Measurements from ENCODE around the gene DNM1L.

Gene DNM1L

GRCh38 chr12:32755654-32756475 is 76.8 kb downstream of the DNM1L start, which contains the start of gene YARS2:
Gene YARS2 (minus strand): TSS chr12:32755897. CDS start chr12:32755874, 23 bp downstream.
- peak; percentile 76 for FAIRE-seq
- peak; percentile 93 for DNase-seq (ENCODE audit: low spot score)

- no peak for DNase-seq (ENCODE audit: low spot score)
- no peak for FAIRE-seq
These were observed 77.5 kb downstream of the DNM1L start for GRCh38 chr12:32756476-32757066.

- DNase-seq (ENCODE audit: low spot score) (no peak), FAIRE-seq (no peak)
These were observed 78.1 kb downstream of the DNM1L start for GRCh38 chr12:32757157-32757556.

- FAIRE-seq (no peak), DNase-seq (ENCODE audit: low spot score) (no peak)
These were observed 82.6 kb downstream of the DNM1L start for GRCh38 chr12:32761716-32762115.

GRCh38 chr12:32765906-32766305 is 86.8 kb downstream of the DNM1L start:
- no peak for DNase-seq (ENCODE audit: low spot score)
- FAIRE-seq: no peak

- DNase-seq (ENCODE audit: low spot score): no peak
- FAIRE-seq: no peak
These were observed 89.4 kb downstream of the DNM1L start for GRCh38 chr12:32768518-32768917.

GRCh38 chr12:32770141-32770540 is 91.0 kb downstream of the DNM1L start:
- FAIRE-seq: no peak
- DNase-seq (ENCODE audit: low spot score): no peak

- DNase-seq (ENCODE audit: low spot score) (no peak), FAIRE-seq (no peak)
These were observed 94.6 kb downstream of the DNM1L start for GRCh38 chr12:32773691-32774090.

- no peak for FAIRE-seq
These were observed 97.2 kb downstream of the DNM1L start for GRCh38 chr12:32776258-32776657.

GRCh38 chr12:32777159-32777558 is 98.1 kb downstream of the DNM1L start:
- DNase-seq (ENCODE audit: low spot score): no peak
- FAIRE-seq: no peak

More at GRCh38 chr12:32776258-32776657, 97.2 kb downstream of the DNM1L start:
- no peak for DNase-seq (ENCODE audit: low spot score)

- no peak for FAIRE-seq
These were observed 98.6 kb downstream of the DNM1L start for GRCh38 chr12:32777691-32778175.

GRCh38 chr12:32780071-32780470 is 101.0 kb downstream of the DNM1L start:
- DNase-seq (ENCODE audit: low spot score): no peak
- FAIRE-seq: no peak

More at GRCh38 chr12:32777691-32778175, 98.6 kb downstream of the DNM1L start:
- DNase-seq (ENCODE audit: low spot score): no peak

- no peak for DNase-seq (ENCODE audit: low spot score)
- no peak for FAIRE-seq
These were observed 103.9 kb downstream of the DNM1L start for GRCh38 chr12:32783029-32783428.

GRCh38 chr12:32785557-32785956 is 106.5 kb downstream of the DNM1L start:
- DNase-seq (ENCODE audit: low spot score) (no peak), FAIRE-seq (no peak)

- FAIRE-seq (no peak), DNase-seq (ENCODE audit: low spot score) (no peak)
These were observed 109.3 kb downstream of the DNM1L start for GRCh38 chr12:32788405-32788804.

- no peak for DNase-seq (ENCODE audit: low spot score)
- FAIRE-seq: no peak
These were observed 110.3 kb downstream of the DNM1L start for GRCh38 chr12:32789446-32789845.

- DNase-seq (ENCODE audit: low spot score) (no peak), FAIRE-seq (no peak)
These were observed 110.8 kb downstream of the DNM1L start for GRCh38 chr12:32789916-32790315.

GRCh38 chr12:32794281-32794680 is 115.2 kb downstream of the DNM1L start:
- no peak for DNase-seq (ENCODE audit: low spot score)
- FAIRE-seq: no peak

Data from RCC 7860 (cell line).